AG04450 (cell line): ENCODE results near the gene HTR6. TPM values are rescaled to one million over a fixed set of nuclear protein-coding genes. Genes with fewer than 3 reads are reported as not detected.

Experiments
- CTCF ChIA-PET: fragments of 300-600, 350-600 bp; formaldehyde crosslinking; extraction: SDS; loops from one replicate; lab custom pipeline; 2022; ENCODE audit warnings: antibody characterized with exemption, inconsistent platforms; lab: Charles Lee
- POLR2A ChIA-PET: fragments of 350-600 bp; formaldehyde crosslinking; extraction: SDS; loops from one replicate; lab custom pipeline; 2021; ENCODE audit warnings: antibody characterized with exemption, inconsistent platforms; lab: Yijun Ruan, JAX
- DNase-seq: peaks from one replicate; pipeline ENCODE4 v3.0.0-alpha.2; 2011; ENCODE audit warnings: low read depth, low spot score
- H3K27ac ChIP-seq: one replicate; pipeline ENCODE4 v1.5.1; 2012; ENCODE audit warnings: low read depth, low read length, control low read depth
- H3K27me3 ChIP-seq: one replicate; pipeline ENCODE4 v1.6.0; 2012; ENCODE audit warnings: low read length; ENCODE audit not compliant: control insufficient read depth, insufficient read depth
- H3K4me3 ChIP-seq: 2 replicates; pipeline ENCODE4 v1.5.1; 2011; ENCODE audit warnings: mild to moderate bottlenecking, low read depth, low read length, control low read depth
- H3K9me3 ChIP-seq: 2 replicates; pipeline ENCODE4 v1.5.1; 2012; ENCODE audit warnings: low read length; ENCODE audit not compliant: control insufficient read depth, insufficient read depth
- polyA plus RNA-seq: library from polyadenylated mRNA; depleted of rRNA; stranded (reverse); fragments of >200 nt; gene quantifications from 2 replicates; pipeline ENCODE4 v1.2.3, GENCODE V29; 2011
- TF ChIP-seq, protein P1 (sequence below): IDR thresholded peaks from 2 replicates; pipeline ENCODE4 v1.5.1; 2011; ENCODE audit warnings: low read depth, low read length, control low read depth, inconsistent platforms

Gene HTR6
- polyA plus RNA-seq, 1 experiment = not detected

DNA sequence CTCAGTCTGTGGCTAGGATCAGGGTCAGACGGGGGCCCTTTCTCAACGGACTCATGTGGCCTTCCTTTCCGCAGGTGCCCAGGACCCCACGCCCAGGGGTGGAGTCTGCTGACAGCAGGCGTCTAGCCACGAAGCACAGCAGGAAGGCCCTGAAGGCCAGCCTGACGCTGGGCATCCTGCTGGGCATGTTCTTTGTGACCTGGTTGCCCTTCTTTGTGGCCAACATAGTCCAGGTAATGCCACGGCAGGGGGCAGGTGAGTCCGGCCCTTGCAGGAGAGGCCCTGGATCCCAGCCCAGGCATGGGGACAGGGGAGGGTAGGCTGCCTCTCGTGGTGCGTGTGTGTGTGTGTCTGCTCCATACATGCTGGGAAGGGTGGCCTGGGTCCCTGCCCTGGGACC is 13.8 kb downstream of the HTR6 start:
- CTCF ChIA-PET = interaction anchor here (1.5 to 1.8 kb wide), 3 partner anchors 17 to 37 kb away, joined by 5 to 13 read pairs (median 6); no protein-coding TSS in a partner anchor
- H3K9me3 ChIP-seq = no peaks in the 10 kb centered on the region; the same call in 1 of the 2 replicates

DNA sequence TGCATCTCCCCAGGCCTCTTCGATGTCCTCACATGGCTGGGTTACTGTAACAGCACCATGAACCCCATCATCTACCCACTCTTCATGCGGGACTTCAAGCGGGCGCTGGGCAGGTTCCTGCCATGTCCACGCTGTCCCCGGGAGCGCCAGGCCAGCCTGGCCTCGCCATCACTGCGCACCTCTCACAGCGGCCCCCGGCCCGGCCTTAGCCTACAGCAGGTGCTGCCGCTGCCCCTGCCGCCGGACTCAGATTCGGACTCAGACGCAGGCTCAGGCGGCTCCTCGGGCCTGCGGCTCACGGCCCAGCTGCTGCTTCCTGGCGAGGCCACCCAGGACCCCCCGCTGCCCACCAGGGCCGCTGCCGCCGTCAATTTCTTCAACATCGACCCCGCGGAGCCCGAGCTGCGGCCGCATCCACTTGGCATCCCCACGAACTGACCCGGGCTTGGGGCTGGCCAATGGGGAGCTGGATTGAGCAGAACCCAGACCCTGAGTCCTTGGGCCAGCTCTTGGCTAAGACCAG is 14.3 kb downstream of the HTR6 start:
- Histone ChIP-seq H3K27me3 (peaks cover 2% of the 10 kb centered on the region), H3K27ac (no peak overlapping the region), H3K9me3 (no peaks in the 10 kb centered on the region; the same call in 1 of the 2 replicates), H3K4me3 (no peak overlapping the region)
- DNase-seq = no peak
- TF ChIP-seq, protein P1, sequence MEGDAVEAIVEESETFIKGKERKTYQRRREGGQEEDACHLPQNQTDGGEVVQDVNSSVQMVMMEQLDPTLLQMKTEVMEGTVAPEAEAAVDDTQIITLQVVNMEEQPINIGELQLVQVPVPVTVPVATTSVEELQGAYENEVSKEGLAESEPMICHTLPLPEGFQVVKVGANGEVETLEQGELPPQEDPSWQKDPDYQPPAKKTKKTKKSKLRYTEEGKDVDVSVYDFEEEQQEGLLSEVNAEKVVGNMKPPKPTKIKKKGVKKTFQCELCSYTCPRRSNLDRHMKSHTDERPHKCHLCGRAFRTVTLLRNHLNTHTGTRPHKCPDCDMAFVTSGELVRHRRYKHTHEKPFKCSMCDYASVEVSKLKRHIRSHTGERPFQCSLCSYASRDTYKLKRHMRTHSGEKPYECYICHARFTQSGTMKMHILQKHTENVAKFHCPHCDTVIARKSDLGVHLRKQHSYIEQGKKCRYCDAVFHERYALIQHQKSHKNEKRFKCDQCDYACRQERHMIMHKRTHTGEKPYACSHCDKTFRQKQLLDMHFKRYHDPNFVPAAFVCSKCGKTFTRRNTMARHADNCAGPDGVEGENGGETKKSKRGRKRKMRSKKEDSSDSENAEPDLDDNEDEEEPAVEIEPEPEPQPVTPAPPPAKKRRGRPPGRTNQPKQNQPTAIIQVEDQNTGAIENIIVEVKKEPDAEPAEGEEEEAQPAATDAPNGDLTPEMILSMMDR = no peak
- POLR2A ChIA-PET = no interaction called here
- CTCF ChIA-PET = interaction anchor here (1.1 kb wide), 1 partner anchor 25 kb away, joined by 3 read pairs; no protein-coding TSS in a partner anchor

More for the DNA sequence above, 13.8 kb downstream of the HTR6 start:
- POLR2A ChIA-PET = no interaction called here
- no peak for DNase-seq
- H3K27me3 ChIP-seq = peaks cover 2% of the 10 kb centered on the region
- no peak overlapping the region for H3K27ac ChIP-seq
- H3K4me3 ChIP-seq = no peak overlapping the region
- TF ChIP-seq, protein P1 = no peak

DNA sequence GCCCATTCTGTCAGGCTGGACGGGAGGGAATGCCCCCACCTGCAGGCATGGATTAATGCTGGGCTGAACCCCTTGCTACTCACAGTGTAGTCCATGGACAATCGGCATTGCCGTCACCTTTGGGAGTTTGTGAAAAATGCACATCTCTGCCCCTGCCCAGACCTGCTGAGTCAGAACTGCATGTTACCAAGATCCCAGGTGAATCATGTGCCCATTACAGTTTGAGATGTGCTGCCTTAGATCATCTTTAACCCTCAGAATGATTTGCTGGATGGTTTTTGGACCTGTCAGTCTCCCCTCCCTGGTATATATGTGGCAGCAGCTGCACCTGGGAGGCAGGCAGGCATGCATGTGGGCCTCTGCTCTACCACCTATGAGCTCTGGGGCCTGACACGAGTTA is 15.0 kb downstream of the HTR6 start:
- peaks cover 2% of the 10 kb centered on the region for H3K27me3 ChIP-seq
- ChIA-PET POLR2A (no interaction called here), CTCF (interaction anchor here (1.1 kb wide), 1 partner anchor 25 kb away, joined by 3 read pairs; no protein-coding TSS in a partner anchor)
- TF ChIP-seq, protein P1 = no peak
- no peak overlapping the region for H3K27ac ChIP-seq
- no peak for DNase-seq
- no peak overlapping the region for H3K4me3 ChIP-seq
- H3K9me3 ChIP-seq = peaks cover 2% of the 10 kb centered on the region

DNA sequence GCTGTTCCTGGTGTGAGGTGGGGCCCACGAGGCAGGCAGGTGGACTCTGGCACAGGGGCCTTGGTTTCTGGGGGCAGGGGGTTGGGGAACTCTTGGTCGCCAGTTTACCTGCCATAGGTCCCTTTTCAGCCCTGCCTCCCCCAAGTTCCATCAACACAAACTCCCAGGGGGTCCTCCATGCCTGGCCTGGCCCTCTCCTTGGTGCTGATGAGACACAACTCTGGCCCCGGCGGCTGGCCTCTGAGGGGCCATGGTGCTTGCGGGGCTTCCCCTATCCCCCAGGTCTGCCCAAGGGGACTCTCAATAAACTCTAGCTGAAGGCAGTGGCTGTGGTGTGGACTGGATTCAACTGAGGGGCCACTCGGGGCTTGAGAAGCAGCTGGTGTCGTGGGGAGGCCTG is 16.0 kb downstream of the HTR6 start:
- TF ChIP-seq, protein P1 = no peak
- POLR2A ChIA-PET = no interaction called here
- H3K9me3 ChIP-seq = peaks cover 5% of the 10 kb centered on the region
- no peak overlapping the region for H3K4me3 ChIP-seq
- CTCF ChIA-PET = interaction anchor here (2.7 to 3.3 kb wide), 2 partner anchors 19 to 24 kb away, joined by 17 to 18 read pairs; no protein-coding TSS in a partner anchor
- no peak overlapping the region for H3K27ac ChIP-seq
- H3K27me3 ChIP-seq = peaks cover 2% of the 10 kb centered on the region
- no peak for DNase-seq

DNA sequence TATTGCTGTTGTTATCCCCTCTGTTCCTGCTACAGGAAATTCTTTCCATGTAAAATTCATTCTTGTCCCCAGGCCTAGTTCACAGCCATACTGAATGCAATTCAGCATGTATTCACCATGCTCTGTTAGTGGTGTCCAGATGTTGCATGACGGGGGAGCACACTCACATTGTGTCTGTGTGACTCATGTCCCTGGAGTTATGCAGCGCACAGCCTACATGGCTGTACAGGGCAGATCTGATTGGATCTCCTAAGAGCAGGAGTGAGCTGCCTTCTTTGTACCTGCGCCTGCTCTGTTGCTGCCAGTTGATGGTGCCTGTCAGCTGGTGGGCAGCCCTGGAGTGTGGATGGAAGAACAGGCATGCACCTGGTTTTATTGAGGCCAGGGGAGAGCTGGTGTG is 17.6 kb downstream of the HTR6 start:
- H3K27ac ChIP-seq = no peak overlapping the region
- ChIA-PET CTCF (interaction anchor here (2.7 to 3.3 kb wide), 2 partner anchors 21 to 22 kb away, joined by 17 to 18 read pairs; no protein-coding TSS in a partner anchor), POLR2A (no interaction called here)
- H3K27me3 ChIP-seq = no peaks in the 10 kb centered on the region
- TF ChIP-seq, protein P1 = no peak
- H3K9me3 ChIP-seq = peaks cover 5% of the 10 kb centered on the region
- DNase-seq = peak; percentile 70
- no peak overlapping the region for H3K4me3 ChIP-seq
